GM23248 (cell line): ENCODE results near the gene PEAR1. TPM values are rescaled to one million over a fixed set of nuclear protein-coding genes. Genes with fewer than 3 reads are reported as not detected.

Experiments used
- DNase-seq: peaks from one replicate; pipeline ENCODE4 v3.0.0-alpha.2; 2015
- H2AFZ ChIP-seq: fragments of 200-600 bp; sonication (generic); 2 replicates; pipeline ENCODE4 v1.6.1; 2016; ENCODE audit warnings: antibody characterized with exemption
- H3F3A ChIP-seq: fragments of 200-600 bp; sonication (generic); 2 replicates; pipeline ENCODE4 v1.6.1; 2016; ENCODE audit warnings: mild to moderate bottlenecking, antibody characterized with exemption, mixed run types; ENCODE audit not compliant: insufficient read depth
- H3K27ac ChIP-seq: fragments of 200-600 bp; sonication (generic); 2 replicates; pipeline ENCODE4 v1.5.1; 2016; ENCODE audit warnings: mild to moderate bottlenecking
- H3K27me3 ChIP-seq: fragments of 200-600 bp; sonication (generic); replicated peaks from 2 replicates; pipeline ENCODE4 v1.6.1; 2016; ENCODE audit warnings: mild to moderate bottlenecking; ENCODE audit not compliant: insufficient read depth
- H3K36me3 ChIP-seq: fragments of 200-600 bp; sonication (generic); 2 replicates; pipeline ENCODE4 v1.6.1; 2016; ENCODE audit warnings: low read depth, mild to moderate bottlenecking
- H3K4me1 ChIP-seq: fragments of 200-600 bp; sonication (generic); 2 replicates; pipeline ENCODE4 v1.6.1; 2016; ENCODE audit warnings: mild to moderate bottlenecking; ENCODE audit not compliant: insufficient read depth
- H3K4me2 ChIP-seq: fragments of 200-600 bp; sonication (generic); one replicate; pipeline ENCODE4 v1.6.1; 2016; ENCODE audit warnings: mild to moderate bottlenecking; ENCODE audit not compliant: unreplicated experiment
- H3K4me3 ChIP-seq: fragments of 200-600 bp; sonication (generic); 2 replicates; pipeline ENCODE4 v1.5.1; 2016; ENCODE audit warnings: mild to moderate bottlenecking
- H3K79me2 ChIP-seq: fragments of 200-600 bp; sonication (generic); 2 replicates; pipeline ENCODE4 v1.6.1; 2016; ENCODE audit warnings: mild to moderate bottlenecking; ENCODE audit not compliant: insufficient read depth
- H3K9ac ChIP-seq: fragments of 200-600 bp; sonication (generic); 2 replicates; pipeline ENCODE4 v1.6.1; 2016; ENCODE audit warnings: mild to moderate bottlenecking
- H3K9me2 ChIP-seq: fragments of 200-600 bp; sonication (generic); 2 replicates; pipeline ENCODE4 v1.6.1; 2016; ENCODE audit warnings: mixed run types, mild to moderate bottlenecking, moderate library complexity; ENCODE audit not compliant: insufficient read depth
- H3K9me3 ChIP-seq: fragments of 200-600 bp; sonication (generic); one replicate; pipeline ENCODE4 v1.6.1; 2017; ENCODE audit warnings: low read depth
- H4K20me1 ChIP-seq: fragments of 200-600 bp; sonication (generic); 2 replicates; pipeline ENCODE4 v1.6.0; 2016; ENCODE audit not compliant: insufficient read depth
- EZH2 ChIP-seq: fragments of 200-600 bp; sonication (generic); IDR thresholded peaks from 2 replicates; pipeline ENCODE4 v1.6.1; 2018; ENCODE audit warnings: antibody characterized with exemption, mild to moderate bottlenecking; ENCODE audit not compliant: insufficient read depth, poor library complexity, severe bottlenecking
- EZH2phosphoT487 ChIP-seq: fragments of 200-600 bp; sonication (generic); IDR thresholded peaks from 2 replicates; pipeline ENCODE4 v1.6.1; 2018; ENCODE audit warnings: antibody characterized with exemption, moderate library complexity, mild to moderate bottlenecking, low read depth; ENCODE audit not compliant: insufficient read depth
- WGBS, 2 experiments: methylation state at CpG; one replicate each; pipeline ENCODE4 v1.1.6; 2015 to 2017; ENCODE audit warnings: low lambda C conversion rate in 2 of 2, low coverage in 1 of 2; ENCODE audit errors: missing lambda C conversion rate in 2 of 2; 5-methylcytosine and 5-hydroxymethylcytosine counted together
- in situ Hi-C: fragments of 300-500 bp; cut with MboI; formaldehyde crosslinking; loops from 2 replicates; pipeline ENCODE4 v1.15.0; 2020
- polyA plus RNA-seq: library from polyadenylated mRNA; unstranded; fragments of >200 nt; fragmentation: Nextera tagmentation; extraction: Ambion mirVana; gene quantifications from 2 replicates; pipeline ENCODE4 v1.2.1, GENCODE V29; 2016
- total RNA-seq: library from RNA; depleted of rRNA; stranded (reverse); fragments of >200 nt; shearing (Covaris generic); gene quantifications from 2 replicates; pipeline ENCODE4 v1.2.3, GENCODE V29; 2014

Gene PEAR1
- total and polyA plus RNA-seq, 2 experiments from 2014 or later, result 1.2 to 2.2 TPM

DNA sequence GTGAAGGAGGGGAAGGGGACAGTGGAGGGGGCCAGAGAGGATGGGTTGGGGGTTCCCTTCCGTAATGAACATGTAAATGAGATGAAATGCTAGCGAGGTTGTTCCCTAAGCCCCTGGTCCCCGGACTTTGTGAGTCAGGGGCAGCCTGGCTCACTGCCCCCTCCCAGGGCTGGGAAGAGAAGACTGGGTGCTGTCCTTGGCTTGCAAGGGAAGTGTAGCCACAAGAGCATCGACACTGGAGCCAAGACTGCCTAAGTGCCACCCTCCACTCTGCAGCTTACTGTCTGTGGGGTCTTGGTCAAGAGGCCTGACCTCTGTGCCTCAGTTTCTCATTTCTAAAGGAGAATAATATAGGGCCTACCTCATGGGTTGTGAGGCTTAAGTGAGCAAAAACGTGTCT lies 483 bp downstream of the PEAR1 start:
- DNase-seq, result no peak
- H3K4me3 ChIP-seq, result no peak overlapping the region
- no peak overlapping the region for H2AFZ ChIP-seq
- 76 to 87% methylated on average over 5 of the region's 5 CpGs for WGBS, 2 experiments
- no peaks in the 10 kb centered on the region for H3K9me2 ChIP-seq
- TF ChIP-seq EZH2phosphoT487 (no peak), EZH2 (no peak)
- no peaks in the 10 kb centered on the region for H3K27me3 ChIP-seq
- in situ Hi-C loops, result no loop called here
- no peak overlapping the region for H3K4me2 ChIP-seq
- no peaks in the 10 kb centered on the region for H3K79me2 ChIP-seq
- no peak overlapping the region for H3K9ac ChIP-seq
- no peaks in the 10 kb centered on the region for H3K36me3 ChIP-seq
- no peak overlapping the region for H3K27ac ChIP-seq
- peaks cover 30% of the 10 kb centered on the region for H3F3A ChIP-seq
- no peaks in the 10 kb centered on the region for H3K9me3 ChIP-seq
- no peaks in the 10 kb centered on the region for H4K20me1 ChIP-seq
- peaks cover 35% of the 10 kb centered on the region for H3K4me1 ChIP-seq

DNA sequence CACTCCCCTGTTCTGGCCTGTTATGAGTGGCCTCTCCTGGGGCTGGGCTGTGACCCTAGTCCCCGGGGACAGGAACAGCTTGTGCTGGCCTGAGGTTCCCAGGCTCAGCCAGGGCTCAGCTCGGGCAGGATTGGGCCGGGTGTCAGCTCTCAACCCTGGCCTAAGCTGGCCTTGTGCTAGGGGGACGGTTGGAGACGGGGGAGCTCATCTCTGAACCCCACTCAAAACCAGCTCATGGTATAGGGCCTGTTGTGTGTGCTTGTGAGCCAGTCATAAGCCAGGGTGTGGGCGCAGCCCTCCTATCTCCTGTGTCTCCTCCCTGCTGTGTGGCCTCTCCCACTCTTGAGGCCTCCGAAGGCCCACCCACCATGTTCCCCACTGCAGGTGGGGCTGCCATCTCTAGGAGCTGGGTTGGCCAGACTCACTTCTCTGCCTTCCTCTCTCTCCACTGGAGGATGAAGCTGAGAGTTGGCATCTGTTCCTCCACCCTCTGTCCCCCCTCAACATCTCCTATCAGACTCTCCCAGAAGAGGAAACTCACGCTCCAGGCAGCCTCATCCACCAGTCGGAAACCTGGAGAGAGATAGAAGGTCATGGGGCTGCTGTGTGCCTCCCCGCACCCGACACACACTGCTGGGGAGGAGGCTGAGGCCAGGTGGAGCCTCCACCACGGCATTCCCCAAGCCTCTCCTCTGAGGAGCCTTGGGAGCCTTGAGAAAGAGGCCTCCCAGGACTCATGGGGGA lies 1.4 kb downstream of the PEAR1 start:
- no peaks in the 10 kb centered on the region for H3K36me3 ChIP-seq
- no peaks in the 10 kb centered on the region for H3K9me2 ChIP-seq
- no peaks in the 10 kb centered on the region for H3K9me3 ChIP-seq
- H3K27me3 ChIP-seq, result no peaks in the 10 kb centered on the region
- H2AFZ ChIP-seq, result no peak overlapping the region
- 88 to 90% methylated on average over 11 to 12 of the region's 12 CpGs for WGBS, 2 experiments
- H3K4me3 ChIP-seq, result no peak overlapping the region
- TF ChIP-seq EZH2phosphoT487 (no peak), EZH2 (no peak)
- in situ Hi-C loops, result no loop called here
- no peaks in the 10 kb centered on the region for H3K79me2 ChIP-seq
- H3K4me1 ChIP-seq, result peaks cover 35% of the 10 kb centered on the region
- H3F3A ChIP-seq, result peaks cover 30% of the 10 kb centered on the region
- no peak overlapping the region for H3K9ac ChIP-seq
- H4K20me1 ChIP-seq, result no peaks in the 10 kb centered on the region
- DNase-seq, result no peak
- no peak overlapping the region for H3K4me2 ChIP-seq
- H3K27ac ChIP-seq, result no peak overlapping the region

DNA sequence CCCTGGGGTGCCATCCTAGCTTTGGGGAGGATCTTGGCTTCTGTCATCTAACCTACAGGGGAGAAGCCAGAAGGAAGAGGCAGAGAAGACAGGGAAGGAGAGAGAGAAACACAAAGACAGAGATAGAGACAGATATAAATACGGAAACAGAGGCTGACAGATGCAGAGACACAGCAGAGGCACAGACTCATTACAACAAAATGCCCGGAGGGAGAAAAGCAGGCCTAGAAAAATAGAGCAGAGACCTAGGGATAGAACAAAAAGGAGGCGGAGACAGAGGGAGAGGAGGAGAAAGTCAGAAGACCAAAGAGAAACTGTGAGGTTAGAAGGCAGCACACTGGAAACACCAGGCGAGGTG lies 1.9 kb downstream of the PEAR1 start:
- Histone ChIP-seq H3K9ac (no peak overlapping the region), H3K9me2 (no peaks in the 10 kb centered on the region), H4K20me1 (no peaks in the 10 kb centered on the region), H3F3A (peaks cover 27% of the 10 kb centered on the region), H3K79me2 (no peaks in the 10 kb centered on the region), H3K4me1 (peaks cover 35% of the 10 kb centered on the region), H3K36me3 (no peaks in the 10 kb centered on the region), H3K4me2 (no peak overlapping the region), H3K27me3 (no peaks in the 10 kb centered on the region), H3K4me3 (no peak overlapping the region), H2AFZ (no peak overlapping the region), H3K9me3 (no peaks in the 10 kb centered on the region), H3K27ac (no peak overlapping the region)
- TF ChIP-seq EZH2, result no peak
- TF ChIP-seq EZH2phosphoT487, result no peak
- in situ Hi-C loops, result no loop called here
- WGBS, 2 experiments, result 80 to 84% methylated on average over 4 of the region's 4 CpGs
- no peak for DNase-seq

DNA sequence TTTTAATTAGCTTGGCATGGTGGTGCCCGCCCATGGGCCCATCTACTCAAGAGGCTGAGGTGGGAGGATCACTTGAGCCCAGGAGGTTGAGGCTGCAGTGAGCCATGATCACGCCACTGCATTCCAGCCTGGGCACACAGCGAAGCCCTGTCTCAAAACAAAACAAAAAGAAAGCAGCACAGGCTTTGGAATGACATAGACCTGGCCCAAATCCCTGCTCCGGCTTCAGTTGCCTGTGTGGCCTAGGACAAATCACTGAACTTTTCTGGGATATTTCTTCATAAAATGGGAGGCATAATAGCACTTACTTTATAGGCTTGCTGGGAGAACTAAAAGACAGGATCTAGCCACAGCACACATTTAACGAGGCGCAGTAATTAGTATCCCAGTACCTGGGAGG lies 2.4 kb downstream of the PEAR1 start:
- no peaks in the 10 kb centered on the region for H4K20me1 ChIP-seq
- no peaks in the 10 kb centered on the region for H3K27me3 ChIP-seq
- no peaks in the 10 kb centered on the region for H3K9me3 ChIP-seq
- H3K27ac ChIP-seq, result no peak overlapping the region
- in situ Hi-C loops, result no loop called here
- no peak overlapping the region for H2AFZ ChIP-seq
- H3K9ac ChIP-seq, result no peak overlapping the region
- H3K4me3 ChIP-seq, result no peak overlapping the region
- no peaks in the 10 kb centered on the region for H3K36me3 ChIP-seq
- H3F3A ChIP-seq, result peaks cover 25% of the 10 kb centered on the region
- H3K9me2 ChIP-seq, result no peaks in the 10 kb centered on the region
- H3K4me2 ChIP-seq, result no peak overlapping the region
- H3K4me1 ChIP-seq, result peaks cover 35% of the 10 kb centered on the region
- no peak for DNase-seq
- 96 to 99% methylated on average over 6 of the region's 6 CpGs for WGBS, 2 experiments
- H3K79me2 ChIP-seq, result no peaks in the 10 kb centered on the region
- TF ChIP-seq EZH2 (no peak), EZH2phosphoT487 (no peak)
